ENCODE measurements around the gene ENPP1.

ENPP1 gene

GRCh38 chr6:131787766-131788712, 19.8 kb upstream of the ENPP1 start:
- peak in 1 of 2 experiments; percentile 6 for DNase-seq

GRCh38 chr6:131789219-131789618, 18.6 kb upstream of the ENPP1 start:
- DNase-seq, result no peak

DNA sequence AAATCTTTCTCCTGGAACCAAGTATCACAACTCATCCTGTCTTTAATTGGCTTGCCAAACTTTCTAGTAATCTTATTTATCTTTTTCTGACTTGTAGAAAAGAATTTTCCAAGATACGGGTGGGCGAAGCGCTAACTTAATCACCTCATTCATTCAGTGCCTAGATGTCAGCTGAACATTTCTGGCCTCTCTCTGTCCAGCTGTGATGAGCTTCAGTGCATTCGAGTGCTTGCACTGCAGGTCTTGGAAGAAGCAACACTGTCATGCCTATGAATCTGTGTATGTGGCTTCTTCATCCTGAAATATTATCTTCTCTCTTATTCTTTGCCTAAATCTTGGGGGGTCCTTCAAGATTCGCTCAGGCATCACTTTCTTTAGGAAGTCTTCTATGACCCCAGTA, 16.3 kb upstream of the ENPP1 start:
- DNase-seq, result no peak

GRCh38 chr6:131792091-131792496, 15.7 kb upstream of the ENPP1 start:
- DNase-seq, result no peak

- DNase-seq, result no peak
These were observed 12.5 kb upstream of the ENPP1 start for GRCh38 chr6:131795366-131795765.

- no peak for DNase-seq
These were observed 5.5 kb upstream of the ENPP1 start for GRCh38 chr6:131802347-131802746.

DNA sequence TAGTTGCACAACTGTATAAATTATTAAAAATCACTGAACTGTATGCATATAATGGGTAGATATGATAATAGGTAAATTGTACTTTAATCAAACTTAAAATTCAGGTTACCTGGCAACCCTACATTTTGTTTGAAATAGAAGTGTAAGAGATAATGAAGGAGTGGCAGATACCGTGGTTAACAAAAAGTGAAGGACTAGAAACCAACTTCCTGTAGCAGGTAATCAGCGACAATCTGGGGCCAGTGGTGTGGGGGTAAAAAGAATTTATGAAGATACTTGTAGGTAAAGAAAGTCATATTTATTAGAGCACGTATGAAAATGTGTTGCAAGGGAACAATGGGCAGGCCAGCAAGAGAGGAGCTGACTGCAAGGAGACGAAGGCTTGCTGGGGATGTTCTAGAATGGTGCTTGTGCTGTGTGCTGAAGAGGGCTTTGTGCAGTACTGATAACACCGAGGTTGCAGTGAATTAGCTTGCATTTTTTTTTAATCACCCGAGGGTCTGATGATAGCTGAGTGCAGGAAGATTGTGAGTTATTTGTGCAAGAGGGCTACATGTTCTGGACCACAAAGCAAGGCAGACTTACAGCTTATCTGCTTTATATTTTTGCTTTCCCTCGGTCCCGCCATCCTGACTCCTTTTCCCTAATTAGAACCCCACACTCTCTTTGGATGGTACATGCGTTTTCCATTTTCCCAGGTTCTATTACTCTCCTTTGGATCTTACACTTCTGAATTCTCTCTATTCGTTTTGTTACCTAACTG, 4.6 kb upstream of the ENPP1 start:
- no peak for DNase-seq

- no peak for DNase-seq
These were observed 3.7 kb upstream of the ENPP1 start for GRCh38 chr6:131804131-131804530.

- no peak for DNase-seq
These were observed 538 bp upstream of the ENPP1 start for GRCh38 chr6:131807321-131807643.

GRCh38 chr6:131808460-131809269, 845 bp downstream of the ENPP1 start:
- DNase-seq, result no peak

DNA sequence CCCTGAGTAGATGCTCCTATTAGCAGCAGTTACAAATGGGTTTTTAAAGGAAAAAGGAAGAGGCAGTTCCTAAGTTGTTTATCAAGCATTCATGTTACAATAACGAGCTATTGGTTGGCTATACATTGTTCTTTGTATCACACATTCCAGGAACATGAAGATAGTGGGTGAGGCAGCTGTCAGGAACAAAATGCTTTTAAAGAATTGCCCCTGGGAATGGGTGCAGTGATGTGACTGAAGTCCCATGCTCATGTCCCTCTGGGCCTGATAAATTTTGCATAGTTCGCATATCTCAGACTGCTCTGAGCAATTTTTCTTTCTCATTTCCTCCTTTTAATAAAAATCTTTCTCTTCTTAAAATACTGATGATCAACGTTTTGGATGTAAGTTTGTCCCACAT, 3.7 kb downstream of the ENPP1 start:
- DNase-seq, result no peak

DNA sequence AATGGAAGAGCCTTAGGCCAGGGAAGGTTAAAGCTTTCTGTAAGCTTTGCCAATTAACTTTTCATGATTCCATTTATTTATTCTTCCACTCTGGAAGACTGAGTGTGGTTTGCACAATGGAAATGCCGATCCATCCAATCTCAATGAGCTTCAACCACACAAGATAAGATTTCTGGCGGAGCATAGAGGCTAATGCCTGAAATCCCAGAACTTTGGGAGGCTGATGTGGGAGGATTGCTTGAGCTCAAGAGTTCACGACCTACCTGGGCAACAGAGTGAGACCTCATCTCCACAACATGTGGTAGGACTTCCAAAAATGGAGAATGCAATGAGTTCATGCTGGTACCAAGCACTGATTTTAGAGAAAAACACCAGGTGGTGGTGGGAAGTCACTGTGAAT, 6.2 kb downstream of the ENPP1 start:
- DNase-seq, result no peak

- DNase-seq, result no peak
These were observed 9.0 kb downstream of the ENPP1 start for GRCh38 chr6:131816869-131817268.

DNA sequence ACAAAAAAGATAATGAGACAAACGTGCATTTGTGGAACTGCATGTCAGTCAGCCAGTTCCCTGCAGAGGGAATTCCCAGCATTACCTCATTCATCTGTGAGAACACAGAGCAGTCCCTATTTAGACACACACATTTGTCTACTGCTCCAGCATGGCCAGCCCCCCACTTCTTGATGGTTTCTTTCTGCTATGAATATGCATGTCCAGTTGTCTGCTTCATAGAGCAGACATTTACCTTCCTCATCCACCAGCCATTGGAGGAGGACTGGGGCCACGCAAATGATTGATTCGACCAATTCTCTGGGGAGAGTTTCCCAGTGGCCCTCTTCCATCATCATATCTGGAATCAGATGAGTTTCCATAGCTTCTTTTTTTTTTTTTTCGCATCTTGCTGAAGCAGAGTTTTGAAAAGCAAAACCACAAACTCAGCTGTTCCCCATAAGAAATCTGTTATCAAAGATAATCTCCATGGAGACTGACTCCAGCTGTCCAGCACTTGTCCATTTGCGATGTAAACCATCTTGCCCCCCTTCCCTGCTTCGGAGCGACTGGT, 11.8 kb downstream of the ENPP1 start:
- no peak for DNase-seq

GRCh38 chr6:131821010-131821807, 13.4 kb downstream of the ENPP1 start:
- no peak for DNase-seq

DNA sequence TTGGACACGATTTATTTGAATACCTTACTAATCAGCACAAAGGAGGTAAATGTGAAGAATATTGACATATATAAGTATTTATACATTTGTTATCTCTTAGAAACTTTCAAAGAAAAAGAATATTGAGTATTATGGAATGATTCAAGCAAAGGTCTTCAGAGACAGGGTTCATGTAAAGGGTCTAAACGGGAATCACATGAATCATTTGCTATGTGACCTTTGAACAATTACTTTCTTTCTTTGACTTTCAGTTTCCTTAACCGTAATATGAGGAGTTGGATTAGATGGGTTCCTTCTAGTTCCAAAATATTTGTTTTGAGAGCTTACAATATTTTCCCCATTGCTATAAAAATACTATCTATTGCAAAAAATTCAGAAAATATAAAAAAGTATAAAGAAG, 14.3 kb downstream of the ENPP1 start:
- no peak for DNase-seq

DNA sequence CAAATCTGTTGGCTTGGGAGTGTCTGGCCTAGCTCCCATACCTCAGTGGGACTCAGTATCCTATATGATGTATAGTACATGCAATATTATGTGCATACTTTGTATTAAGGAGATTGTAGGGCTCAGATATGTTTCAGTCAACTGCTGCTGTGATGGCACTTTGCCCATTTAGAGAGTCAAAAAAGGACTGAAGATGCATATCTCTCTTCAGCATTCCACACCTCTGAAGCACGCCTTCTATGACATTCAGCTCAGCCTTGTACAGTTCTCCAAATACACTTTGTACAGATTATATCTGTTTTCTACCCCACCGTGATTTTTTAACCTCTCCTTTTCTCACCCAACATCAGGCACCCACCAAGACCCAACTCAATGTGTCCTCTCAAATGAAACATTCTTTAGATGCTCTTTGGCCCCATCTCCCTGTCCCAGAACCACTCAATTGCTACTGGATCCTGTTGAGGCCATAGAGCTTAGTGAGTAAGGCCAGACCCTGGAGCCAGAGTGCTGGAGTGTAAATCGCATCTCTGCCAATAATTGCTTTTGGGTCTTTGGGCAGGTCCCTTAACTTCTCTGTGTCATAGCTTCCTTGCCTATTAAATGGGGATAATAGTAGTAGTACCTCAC, 15.6 kb downstream of the ENPP1 start:
- no peak for DNase-seq

DNA sequence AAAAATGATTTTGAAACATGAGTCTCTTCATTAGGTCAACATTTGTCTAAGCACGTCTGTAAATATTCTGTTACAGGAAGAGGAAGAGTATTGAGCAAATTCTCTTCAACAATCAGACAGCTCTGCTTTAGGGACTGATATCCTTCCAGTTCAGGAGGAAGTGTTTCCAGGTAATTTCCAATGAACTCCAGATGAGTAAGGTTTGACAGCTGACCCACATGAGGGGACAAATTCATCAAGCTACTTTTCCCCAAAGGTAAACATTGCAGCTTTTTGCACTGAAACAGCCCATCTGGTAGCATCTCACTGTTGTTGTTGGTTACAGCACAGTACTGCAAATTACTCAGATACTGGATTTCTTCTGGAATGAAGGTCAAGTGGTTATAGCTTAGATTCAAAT, 18.1 kb downstream of the ENPP1 start:
- no peak for DNase-seq

DNA sequence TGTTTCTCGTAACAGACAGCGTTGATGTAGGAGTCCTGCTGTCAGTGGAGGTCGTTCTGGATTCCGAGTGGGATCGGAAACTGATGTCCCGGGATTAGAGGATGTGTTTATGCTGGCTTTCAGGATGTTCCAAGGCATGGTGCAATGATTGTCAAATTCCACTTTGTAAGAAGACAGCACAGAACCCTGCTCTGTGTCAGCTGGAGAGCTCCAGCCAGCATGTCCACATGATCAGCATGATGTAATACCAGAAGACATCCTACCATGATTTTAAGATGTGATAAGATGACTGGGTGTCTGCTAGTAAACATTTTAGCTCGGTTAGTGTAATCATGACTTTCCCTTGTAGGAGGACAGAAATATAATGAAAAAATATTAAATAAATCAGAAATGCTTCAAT, 20.3 kb downstream of the ENPP1 start:
- DNase-seq, result no peak

DNA sequence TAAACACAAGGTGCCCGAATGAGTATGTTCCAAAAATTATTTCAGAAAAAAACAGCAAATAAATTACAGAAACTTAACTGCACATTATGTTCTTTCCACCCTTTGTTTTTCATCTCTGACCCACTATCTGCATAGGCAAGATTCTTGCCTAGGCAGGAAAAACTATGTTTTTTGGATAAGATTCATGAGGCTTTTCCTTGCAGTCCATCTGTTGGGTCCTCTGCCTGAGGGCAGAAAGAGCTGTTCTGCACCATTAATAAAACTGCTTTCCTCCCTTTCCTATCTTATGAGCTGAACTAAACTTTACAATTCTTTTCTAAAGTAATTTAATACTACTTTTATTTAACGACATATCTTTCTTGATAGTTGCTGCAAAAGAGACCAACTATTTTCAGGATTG, 21.1 kb downstream of the ENPP1 start:
- DNase-seq, result no peak

GRCh38 chr6:131831392-131831791, 23.6 kb downstream of the ENPP1 start:
- DNase-seq, result no peak

DNA sequence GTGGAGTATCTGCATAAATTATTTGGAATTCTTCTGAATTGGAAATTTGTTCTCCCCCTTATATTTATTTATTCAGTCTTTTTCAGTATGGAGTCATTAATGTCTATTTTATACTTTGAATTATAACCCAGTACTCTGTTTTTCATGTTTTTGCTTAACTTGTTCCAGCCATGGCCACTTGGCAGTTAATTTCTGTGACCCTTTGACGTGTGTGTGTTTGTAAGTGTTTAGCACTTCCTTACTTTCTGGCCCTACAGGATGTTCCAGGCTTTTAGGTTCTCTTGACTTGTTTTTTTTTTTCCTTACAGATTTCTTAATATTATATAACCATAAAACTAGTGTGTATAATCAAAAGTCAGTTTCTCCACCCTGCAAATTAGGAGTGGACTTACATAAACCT, 24.1 kb downstream of the ENPP1 start:
- no peak for DNase-seq

Measured in NCI-H2081 (cell line).